DMS153 treated with DMSO at 0.1 percent for 48 hours (cell line): ENCODE results near the gene NNMT.
"Not testable (repeated sequence)": the region's sequence is repeated elsewhere in the genome, so short reads cannot be mapped to it uniquely, and the experiment has no call there.

Experiments
- DNase-seq: peaks from one replicate; lab custom pipeline; 2025; ENCODE audit not compliant: unreplicated experiment; lab: John Stamatoyannopoulos, UW

The NNMT gene

GRCh38 chr11:114304969-114305368 is 8.8 kb downstream of the NNMT start:
- no peak for DNase-seq

DNA sequence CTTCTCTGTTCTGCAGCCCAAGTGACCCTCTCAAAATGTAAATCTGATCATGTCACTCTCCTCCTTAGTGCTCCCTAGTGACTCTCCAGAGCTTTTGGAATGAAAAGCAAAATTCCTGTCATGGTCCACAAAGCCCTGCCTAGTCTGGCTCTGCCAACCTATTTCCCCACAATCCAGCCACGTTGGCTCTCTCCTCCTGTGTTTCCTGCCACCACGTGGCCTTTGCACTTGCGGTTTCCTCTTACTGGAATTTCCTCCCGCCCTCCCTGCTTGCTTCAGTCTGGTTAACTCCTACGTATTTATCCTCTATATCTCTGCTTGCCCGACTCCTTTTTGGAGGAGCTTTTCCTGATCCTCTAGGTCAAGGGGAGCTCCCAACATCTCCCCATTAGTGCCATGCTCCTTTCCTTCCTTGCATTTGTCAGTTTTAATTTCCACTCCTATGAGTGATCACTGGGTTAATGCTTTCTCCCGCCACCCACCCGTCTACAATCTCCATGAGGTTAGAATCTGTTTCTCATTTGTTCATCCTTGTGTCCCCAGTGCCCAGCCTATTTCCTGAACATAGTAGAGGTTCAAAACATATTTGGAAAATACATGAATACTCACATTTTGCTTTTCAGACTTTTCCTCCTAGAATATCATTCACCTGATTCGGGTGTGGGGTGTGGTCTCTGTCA is 11.5 kb downstream of the NNMT start:
- no peak for DNase-seq

DNA sequence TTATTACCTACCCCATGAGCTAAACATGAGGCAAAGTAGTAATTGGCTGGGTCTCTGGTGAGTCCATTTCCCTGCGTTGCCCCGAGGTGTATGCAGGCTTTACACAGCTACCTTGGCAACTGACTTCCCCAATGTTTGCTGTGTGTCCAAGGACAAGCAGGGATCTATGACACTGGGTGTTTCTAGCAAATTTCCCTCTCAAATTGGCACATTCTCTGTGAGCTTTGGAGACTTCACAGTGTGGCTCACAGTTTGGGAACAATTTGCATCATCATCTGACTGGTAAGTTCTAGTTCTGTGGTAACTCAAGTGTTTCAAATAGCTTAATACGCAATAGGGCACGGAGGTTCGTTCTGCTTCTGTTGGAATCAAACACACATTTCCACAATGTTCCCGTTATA is 12.5 kb downstream of the NNMT start:
- DNase-seq: no peak

DNA sequence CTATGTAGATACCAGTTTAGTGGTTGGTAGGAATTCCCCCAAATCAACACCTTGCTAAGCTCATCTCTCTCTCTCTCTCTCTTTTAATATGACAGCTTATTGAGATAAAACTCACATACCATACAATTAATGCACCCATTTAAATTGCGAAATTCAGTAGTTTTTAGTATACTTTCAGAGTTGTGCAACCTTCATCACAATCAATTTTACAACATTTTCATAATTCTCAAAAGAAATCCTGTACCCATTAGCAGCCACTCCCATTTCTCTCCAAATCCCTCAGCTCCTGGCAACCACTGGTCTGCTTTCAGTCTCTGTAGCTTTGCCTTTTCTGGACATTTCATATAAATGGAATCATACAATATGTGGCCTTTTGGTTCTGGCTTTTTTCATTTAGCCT is 13.3 kb downstream of the NNMT start:
- DNase-seq: no peak

GRCh38 chr11:114310095-114310494 is 13.9 kb downstream of the NNMT start:
- DNase-seq: no peak

DNA sequence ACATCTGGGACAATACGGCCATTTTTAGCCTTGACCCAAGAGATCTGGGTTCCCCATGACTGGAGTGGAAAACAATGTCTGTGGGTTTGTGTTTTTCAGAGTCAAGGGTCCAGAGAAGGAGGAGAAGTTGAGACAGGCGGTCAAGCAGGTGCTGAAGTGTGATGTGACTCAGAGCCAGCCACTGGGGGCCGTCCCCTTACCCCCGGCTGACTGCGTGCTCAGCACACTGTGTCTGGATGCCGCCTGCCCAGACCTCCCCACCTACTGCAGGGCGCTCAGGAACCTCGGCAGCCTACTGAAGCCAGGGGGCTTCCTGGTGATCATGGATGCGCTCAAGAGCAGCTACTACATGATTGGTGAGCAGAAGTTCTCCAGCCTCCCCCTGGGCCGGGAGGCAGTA is 15.7 kb downstream of the NNMT start:
- DNase-seq: no peak

DNA sequence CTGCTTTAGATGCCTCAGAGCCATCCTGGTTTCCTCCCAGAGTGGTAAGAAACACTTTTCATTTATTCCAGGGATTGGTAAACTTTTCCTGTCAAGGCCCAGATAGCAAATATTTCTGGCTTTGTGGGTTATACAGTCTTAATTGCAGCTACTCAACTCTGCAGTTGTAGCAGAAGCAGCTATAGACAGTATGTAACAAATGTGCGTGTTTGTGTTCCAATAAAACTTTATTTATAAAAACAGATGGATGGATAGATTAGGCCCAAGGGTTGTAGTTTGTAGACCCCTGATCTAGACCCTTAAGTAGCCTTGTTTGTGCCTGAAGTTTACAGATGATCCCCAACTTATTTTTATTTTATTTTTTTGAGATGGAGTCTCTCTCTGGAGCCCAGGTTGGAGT is 17.9 kb downstream of the NNMT start:
- DNase-seq: no peak

DNA sequence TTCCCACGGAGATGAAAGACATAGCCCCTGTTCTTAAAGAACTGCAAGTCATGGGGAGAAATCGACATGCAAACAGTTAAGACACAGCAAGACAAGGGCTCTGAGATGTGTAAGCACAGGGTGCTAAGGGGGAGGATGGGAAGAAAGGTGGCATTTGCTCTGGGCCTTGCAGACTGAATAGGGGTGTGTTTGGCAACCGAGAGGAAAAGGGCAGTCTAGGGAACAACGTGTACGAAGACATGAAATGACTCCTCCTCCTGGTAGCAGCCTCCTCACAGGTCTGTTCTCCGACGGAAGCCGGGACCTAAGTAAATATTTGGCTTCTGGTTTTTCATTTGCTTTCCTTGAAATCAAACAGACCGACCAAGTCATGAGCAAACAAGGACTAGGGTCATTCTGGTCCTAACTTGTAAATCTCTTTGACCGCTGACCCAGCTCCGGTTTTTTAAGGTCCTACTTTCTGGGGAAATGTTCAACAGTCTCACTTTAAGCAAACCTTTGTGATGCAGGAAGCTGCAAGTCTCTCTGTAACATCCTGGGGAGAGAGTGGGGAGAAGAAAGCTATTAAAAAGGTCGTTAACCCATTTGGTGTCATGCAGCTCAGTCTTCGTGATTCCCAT is 19.7 kb downstream of the NNMT start:
- DNase-seq: peak; percentile 42

DNA sequence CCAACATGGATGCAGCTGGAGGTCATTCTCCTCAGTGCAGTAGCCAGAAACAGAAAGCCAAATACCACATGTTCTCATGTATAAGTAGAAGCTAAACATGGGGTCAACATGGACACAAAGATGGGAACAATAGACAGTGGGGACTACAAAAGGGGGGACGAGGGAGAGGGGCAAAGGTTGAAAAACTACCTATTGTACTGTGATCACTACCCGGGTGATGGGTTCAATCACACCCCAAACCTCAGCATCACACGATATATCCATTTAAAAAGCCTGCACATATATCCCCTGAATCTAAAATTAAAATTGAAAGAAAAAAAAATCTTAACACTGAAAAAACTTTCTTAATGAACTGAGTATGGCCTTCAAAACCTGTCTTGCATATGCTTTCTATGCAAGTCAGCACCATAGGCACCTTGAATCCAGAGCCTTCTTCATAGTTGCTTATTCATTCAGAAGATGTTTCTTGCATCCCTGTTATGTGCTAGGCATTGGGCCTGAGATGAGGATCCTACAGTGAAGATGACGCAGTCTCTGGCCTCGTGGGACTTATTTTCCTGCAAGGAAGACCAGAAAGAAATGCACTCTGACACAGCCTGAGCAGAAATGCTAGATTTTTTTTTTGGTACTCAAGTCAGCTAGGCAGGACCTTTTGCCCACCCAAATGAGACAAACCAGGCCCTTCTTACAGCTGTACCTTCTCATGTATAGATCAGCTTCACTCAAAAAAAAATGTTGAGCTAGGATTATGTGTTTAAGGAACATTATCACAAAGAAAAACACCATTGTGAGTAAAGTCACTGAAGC is 21.0 kb downstream of the NNMT start:
- DNase-seq: no peak

- peak; percentile 44 for DNase-seq
Observed at GRCh38 chr11:114317787-114318137, 21.6 kb downstream of the NNMT start.

DNA sequence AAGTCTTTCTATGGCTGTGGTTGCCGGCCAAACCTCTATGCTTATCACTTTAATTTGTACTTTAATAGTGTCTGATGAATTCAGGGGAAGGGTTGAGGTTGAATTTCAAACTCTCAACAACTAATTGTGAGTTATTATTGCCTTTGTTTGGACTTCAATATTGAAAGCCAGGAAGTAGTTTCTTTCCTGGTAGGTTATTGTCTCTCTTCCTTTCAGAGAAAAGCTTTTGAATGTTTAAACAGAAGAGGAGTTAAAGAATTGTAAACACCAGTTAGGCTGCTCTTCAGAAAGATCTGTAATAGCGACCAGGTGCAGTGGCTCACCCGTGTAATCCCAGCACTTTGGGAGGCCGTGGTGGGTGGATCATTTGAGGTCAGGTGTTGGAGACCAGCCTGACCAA is 22.2 kb downstream of the NNMT start:
- peak; percentile 69 for DNase-seq

GRCh38 chr11:114319716-114320328 is 23.6 kb downstream of the NNMT start:
- DNase-seq: no peak

GRCh38 chr11:114321621-114322257 is 25.5 kb downstream of the NNMT start:
- DNase-seq: no peak

DNA sequence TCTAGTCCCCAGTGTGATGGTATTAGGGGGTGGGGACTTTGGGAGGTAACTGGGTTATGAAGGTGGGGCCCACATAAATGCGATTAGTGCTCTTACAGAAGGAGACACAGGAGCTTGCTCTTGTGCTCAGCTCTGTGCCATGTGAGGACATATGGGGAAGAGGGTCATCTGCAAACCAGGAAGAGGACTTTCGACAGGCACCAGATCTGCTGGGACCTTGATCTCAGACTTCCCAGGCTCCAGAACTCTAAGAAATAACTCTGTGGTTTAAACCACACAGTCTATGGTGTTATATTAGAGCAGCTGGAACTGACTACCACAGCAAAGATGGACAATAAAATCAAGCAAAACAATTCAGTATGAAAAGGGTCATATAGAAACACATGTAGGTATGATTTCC is 26.7 kb downstream of the NNMT start:
- no peak for DNase-seq

DNA sequence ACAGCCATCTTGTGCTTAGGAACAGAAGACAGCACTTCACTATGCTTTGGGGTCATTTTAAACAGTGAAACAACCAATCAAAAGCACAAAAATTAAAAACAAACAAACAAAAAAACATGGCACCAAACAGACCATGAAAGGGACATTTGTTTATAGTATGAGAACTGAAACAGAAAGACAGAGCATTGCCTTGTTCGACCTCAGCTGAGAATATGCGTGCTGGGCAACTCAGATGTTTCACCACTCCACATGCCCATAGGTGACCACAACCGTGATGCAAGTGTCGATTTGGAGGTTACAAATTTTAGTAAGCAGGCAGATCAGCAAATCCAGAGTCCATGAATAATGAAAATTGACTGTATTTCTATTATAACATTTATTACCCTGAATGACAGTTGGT is 30.0 kb downstream of the NNMT start:
- DNase-seq: no peak

- no peak for DNase-seq
Observed at GRCh38 chr11:114326776-114327175, 30.6 kb downstream of the NNMT start.

- DNase-seq: no peak
Observed at GRCh38 chr11:114330373-114330772, 34.2 kb downstream of the NNMT start.

DNA sequence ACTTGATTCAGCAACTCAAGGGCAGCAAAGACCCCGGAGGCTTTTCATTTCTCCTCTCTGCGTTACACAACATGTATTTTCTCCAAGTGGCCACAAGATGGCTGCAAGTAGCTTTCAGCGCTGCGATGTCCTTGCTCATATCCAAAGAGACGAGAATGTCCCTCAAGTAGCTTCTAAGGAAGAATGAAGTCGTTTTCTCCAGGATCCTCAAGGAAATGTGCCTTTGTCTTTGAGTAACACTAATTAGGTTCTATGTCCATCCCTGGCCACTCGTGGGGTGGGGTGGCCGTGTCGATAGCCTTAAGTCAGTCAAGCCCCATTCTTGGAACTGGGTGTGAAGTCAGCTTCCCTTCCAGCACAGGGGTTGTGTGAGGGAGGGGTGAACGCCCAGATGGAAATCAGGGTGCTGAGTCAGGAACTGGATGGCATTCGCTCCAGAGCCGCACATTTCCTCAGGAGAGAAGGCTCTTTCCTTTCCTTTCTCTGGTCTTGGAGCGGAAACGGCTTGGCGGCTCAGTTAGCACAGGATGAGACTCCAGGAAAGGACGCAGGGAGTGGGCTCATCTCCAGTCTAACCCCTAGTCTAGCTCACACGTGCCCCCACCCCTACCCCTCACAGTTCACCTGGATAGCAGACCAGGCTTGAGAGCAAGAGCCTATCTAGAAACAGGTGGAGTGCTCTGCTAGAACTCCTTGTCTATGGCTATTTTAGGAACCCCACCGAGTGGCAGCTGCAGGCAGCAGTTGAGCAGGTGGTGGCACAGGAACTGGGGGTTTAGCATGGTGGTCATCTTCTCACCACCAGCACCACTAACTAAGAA is 44.3 kb downstream of the NNMT start:
- peak; percentile 50 for DNase-seq

DNA sequence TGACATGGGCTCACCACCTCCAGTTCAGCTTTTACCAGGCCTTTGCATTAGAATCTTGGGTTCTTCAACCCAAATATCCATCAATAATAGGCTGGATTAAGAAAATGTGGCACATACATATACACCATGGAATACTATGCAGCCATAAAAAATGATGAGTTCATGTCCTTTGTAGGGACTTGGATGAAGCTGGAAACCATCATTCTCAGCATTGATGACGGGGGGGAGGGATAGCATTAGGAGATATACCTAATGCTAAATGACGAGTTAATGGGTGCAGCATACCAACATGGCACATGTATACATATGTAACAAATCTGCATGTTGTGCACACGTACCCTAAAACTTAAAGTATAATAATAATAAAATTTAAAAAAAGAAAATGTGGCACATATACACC is 45.5 kb downstream of the NNMT start:
- not testable (repeated sequence) for DNase-seq

DNA sequence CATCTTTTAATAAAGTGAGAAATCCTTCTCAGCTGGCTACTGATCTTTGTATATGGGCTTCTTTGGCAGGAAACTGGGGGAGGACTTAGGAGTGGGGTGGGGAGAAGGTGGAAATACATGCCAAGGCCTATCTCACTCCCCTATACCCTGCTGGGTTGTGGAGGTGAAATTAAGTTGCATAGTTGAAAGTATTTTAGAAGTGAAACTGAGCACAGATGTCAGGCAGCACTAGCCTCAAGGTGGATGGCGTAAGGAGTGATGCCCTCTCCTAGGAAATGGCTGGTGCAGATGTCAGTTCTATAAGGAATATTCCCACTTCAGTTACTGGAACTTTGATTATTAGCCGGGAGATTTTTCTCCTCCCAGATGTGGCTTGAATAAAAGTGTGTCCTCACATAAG is 46.3 kb downstream of the NNMT start:
- DNase-seq: no peak

DNA sequence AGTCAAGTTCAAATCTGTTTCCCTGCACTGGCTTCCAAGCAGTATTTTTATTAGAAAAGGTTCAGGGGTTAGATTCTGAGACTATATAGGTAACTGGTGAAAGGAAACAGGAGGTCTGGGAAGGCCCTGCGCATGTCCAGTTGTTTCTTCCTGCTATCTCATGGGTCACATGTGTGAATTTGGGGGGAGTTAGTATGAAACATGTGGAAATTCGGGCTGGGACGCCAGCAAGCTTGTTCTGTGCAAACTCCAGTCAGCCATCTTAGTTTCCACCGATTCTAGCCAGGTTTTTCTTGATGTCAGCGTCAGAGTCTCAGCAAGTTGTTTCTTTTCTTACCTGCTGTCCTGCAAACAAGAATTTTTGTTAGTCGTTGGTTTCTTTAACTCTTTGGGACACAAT is 46.8 kb downstream of the NNMT start:
- no peak for DNase-seq
